Measurements from ENCODE around the gene HLA-DOA. TPM values are rescaled to one million over a fixed set of nuclear protein-coding genes. Genes with fewer than 3 reads are reported as not detected.

HLA-DOA gene
- total RNA-seq, 3 donors from 2014 or later: 2.1 to 5.7 (median 3.3) TPM

- DNase-seq (ENCODE audit: low spot score in 2 of 2): no peak
- H3K27me3 ChIP-seq: no peaks in the 10 kb centered on the region
- peak overlapping the region in 1 of 2 donors; percentile 27 for H3K27ac ChIP-seq
- intact Hi-C loops (cut with DNase I; ENCODE audit: low total_unique reads): no loop called here
- no peaks in the 10 kb centered on the region for H3K36me3 ChIP-seq
- H3K9me3 ChIP-seq: no peaks in the 10 kb centered on the region
- H3K4me1 ChIP-seq: no peaks in the 10 kb centered on the region
- no peak overlapping the region for H3K4me3 ChIP-seq
- TF ChIP-seq POLR2AphosphoS5 (IDR thresholded peaks at IDR 0.05) (no peak), POLR2A (IDR thresholded peaks at IDR 0.05) (no peak), CTCF (IDR thresholded peaks at IDR 0.05) (no peak)
Observed at GRCh38 chr6:32964776-32965175, 44.6 kb downstream of the HLA-DOA start.

GRCh38 chr6:32963866-32964265 is 45.5 kb downstream of the HLA-DOA start:
- TF ChIP-seq POLR2A (IDR thresholded peaks at IDR 0.05): no peak
- no peak for TF ChIP-seq POLR2AphosphoS5 (IDR thresholded peaks at IDR 0.05)
- no peak for TF ChIP-seq CTCF (IDR thresholded peaks at IDR 0.05)
- Histone ChIP-seq H3K36me3 (no peaks in the 10 kb centered on the region), H3K4me3 (no peak overlapping the region), H3K9me3 (no peaks in the 10 kb centered on the region), H3K27me3 (no peaks in the 10 kb centered on the region), H3K4me1 (no peaks in the 10 kb centered on the region), H3K27ac (peak overlapping the region in 1 of 2 donors; percentile 27)
- no peak for DNase-seq (ENCODE audit: low spot score in 2 of 2)
- intact Hi-C loops (cut with DNase I; ENCODE audit: low total_unique reads): no loop called here

GRCh38 chr6:32962213-32962826 is 47.1 kb downstream of the HLA-DOA start:
- Histone ChIP-seq H3K27me3 (no peaks in the 10 kb centered on the region), H3K4me3 (no peak overlapping the region), H3K27ac (no peak overlapping the region), H3K36me3 (no peaks in the 10 kb centered on the region), H3K9me3 (no peaks in the 10 kb centered on the region), H3K4me1 (no peaks in the 10 kb centered on the region)
- DNase-seq (ENCODE audit: low spot score in 2 of 2): no peak
- intact Hi-C loops (cut with DNase I; ENCODE audit: low total_unique reads): no loop called here
- TF ChIP-seq CTCF (IDR thresholded peaks at IDR 0.05) (no peak), POLR2AphosphoS5 (IDR thresholded peaks at IDR 0.05) (no peak), POLR2A (IDR thresholded peaks at IDR 0.05) (no peak)

GRCh38 chr6:32960563-32960962 is 48.8 kb downstream of the HLA-DOA start:
- Histone ChIP-seq H3K4me1 (no peaks in the 10 kb centered on the region), H3K4me3 (no peak overlapping the region), H3K36me3 (no peaks in the 10 kb centered on the region), H3K27ac (no peak overlapping the region), H3K9me3 (no peaks in the 10 kb centered on the region), H3K27me3 (no peaks in the 10 kb centered on the region)
- TF ChIP-seq POLR2A (IDR thresholded peaks at IDR 0.05) (no peak), POLR2AphosphoS5 (IDR thresholded peaks at IDR 0.05) (no peak), CTCF (IDR thresholded peaks at IDR 0.05) (no peak)
- no peak for DNase-seq (ENCODE audit: low spot score in 2 of 2)
- intact Hi-C loops (cut with DNase I; ENCODE audit: low total_unique reads): no loop called here

- Histone ChIP-seq H3K27me3 (no peaks in the 10 kb centered on the region), H3K4me3 (no peak overlapping the region), H3K9me3 (no peaks in the 10 kb centered on the region), H3K36me3 (no peaks in the 10 kb centered on the region), H3K27ac (no peak overlapping the region), H3K4me1 (no peaks in the 10 kb centered on the region)
- DNase-seq (ENCODE audit: low spot score in 2 of 2): no peak
- TF ChIP-seq CTCF (IDR thresholded peaks at IDR 0.05): no peak
- intact Hi-C loops (cut with DNase I; ENCODE audit: low total_unique reads): loop anchor here (10.0 kb wide), 1 partner anchor 71 kb away; no protein-coding TSS in a partner anchor
Observed at GRCh38 chr6:32956176-32956575, 53.2 kb downstream of the HLA-DOA start.
